Putamen (tissue), 1 donor: Measurements from ENCODE around the gene PIP.
"Not testable (repeated sequence)": the region's sequence is repeated elsewhere in the genome, so short reads cannot be mapped to it uniquely, and the experiment has no call there.

ENCODE experiments used
- DNase-seq: peaks from one replicate; pipeline ENCODE4 v3.0.0-alpha.2; 2016; ENCODE audit warnings: low spot score

PIP gene

DNA sequence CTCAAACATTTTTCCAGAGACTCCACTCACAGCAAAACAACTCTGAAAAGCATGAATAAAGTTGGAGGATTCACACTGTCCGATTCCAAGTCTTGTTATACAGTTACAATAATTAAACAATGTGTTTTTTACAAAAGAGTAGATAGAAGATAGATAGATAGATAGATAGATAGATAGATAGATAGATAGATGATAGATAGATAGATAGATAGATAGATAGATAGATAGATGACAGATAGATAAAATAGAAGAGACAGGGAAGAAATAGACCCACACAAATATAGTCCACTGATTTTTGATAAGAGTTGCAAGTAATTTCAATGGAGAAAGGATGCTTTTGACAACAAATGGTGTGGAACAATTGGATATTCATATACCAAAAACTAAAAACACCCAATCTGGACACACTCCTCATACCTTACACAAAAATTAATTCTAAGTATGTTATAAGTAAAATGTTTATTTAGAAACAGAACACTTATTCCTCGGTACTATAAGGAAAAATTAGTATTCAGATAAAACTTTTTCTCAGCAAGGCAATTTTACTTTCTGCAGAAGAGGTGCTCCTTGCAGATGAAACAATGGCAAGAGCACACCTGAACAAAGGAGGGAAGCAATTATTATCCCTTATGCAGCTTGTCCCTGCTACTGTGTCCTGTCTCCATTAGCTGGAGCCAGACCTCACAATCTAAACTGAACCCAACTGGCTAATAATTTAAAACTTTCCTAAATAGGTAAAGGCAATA lies 45.7 kb downstream of the PIP start:
- no peak for DNase-seq

- not testable (repeated sequence) for DNase-seq
These were observed 48.9 kb downstream of the PIP start for GRCh38 chr7:143180771-143181170.

- no peak for DNase-seq
These were observed 49.5 kb downstream of the PIP start for GRCh38 chr7:143181349-143181748.

GRCh38 chr7:143183024-143183423 lies 51.1 kb downstream of the PIP start, which contains the start of gene TAS2R39:
TAS2R39 (plus strand) TSS chr7:143183419; CDS start chr7:143183419, 0 bp downstream.
- DNase-seq = no peak

DNA sequence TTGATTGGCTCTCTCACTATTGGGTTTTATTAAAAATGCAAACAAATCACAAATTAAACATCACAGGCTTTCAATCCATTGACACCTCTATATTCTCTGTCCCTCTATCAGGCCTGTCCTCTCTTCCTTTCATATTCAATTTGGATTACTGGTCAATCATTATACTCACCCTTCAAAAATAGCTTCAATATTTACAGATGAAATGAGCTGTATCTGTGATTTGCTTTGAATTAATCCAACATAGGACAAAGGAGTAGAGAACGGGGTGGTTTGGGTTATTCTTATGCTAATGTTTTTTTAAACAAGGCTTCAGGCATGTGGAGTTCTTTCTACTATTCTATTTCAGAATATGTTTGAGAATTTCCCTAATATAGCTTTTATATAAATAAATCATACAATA lies 53.7 kb downstream of the PIP start:
- DNase-seq = no peak

DNA sequence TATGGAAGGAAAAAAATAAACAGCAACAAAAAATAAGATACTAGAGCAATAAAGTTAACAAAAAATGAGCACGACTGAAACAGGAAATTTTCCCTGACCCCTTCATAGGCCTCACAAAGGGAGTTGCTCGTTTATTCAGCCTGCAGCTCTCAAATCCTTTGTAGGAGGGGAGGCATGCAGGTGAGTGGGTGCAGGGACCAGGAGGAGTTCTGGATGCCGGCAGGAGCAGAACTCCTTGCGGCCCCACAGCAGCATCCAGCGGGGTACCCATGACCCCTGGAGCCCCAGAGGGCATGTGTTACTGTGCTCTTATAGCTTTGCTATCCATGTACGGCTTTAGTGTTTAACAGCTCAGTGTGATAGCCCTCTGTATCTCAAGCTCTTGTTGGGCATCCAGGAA lies 57.1 kb downstream of the PIP start:
- no peak for DNase-seq
